Fibroblast of lung (primary cell): ENCODE results near the gene CFAP46. TPM values are rescaled to one million over a fixed set of nuclear protein-coding genes. Genes with fewer than 3 reads are reported as not detected.

Experiments used
- DNase-seq, 2 donors: peaks; one replicate each; pipeline versions ENCODE4 v3.0.0 to v3.0.0-alpha.2; 2010; ENCODE audit warnings: low read depth in 2 of 2
- H2AFZ ChIP-seq: 2 replicates; pipeline ENCODE4 v1.5.1; 2012; ENCODE audit warnings: low read length, control low read depth, inconsistent platforms
- H3K27ac ChIP-seq: 2 replicates; pipeline ENCODE4 v1.5.1; 2011; ENCODE audit warnings: low read length, control low read depth; ENCODE audit not compliant: insufficient read depth
- H3K27me3 ChIP-seq: 2 replicates; pipeline ENCODE4 v1.5.1; 2011; ENCODE audit warnings: mild to moderate bottlenecking, low read length; ENCODE audit not compliant: control insufficient read depth, insufficient read depth
- H3K36me3 ChIP-seq: 2 replicates; pipeline ENCODE4 v1.5.1; 2011; ENCODE audit warnings: low read length; ENCODE audit not compliant: control insufficient read depth, insufficient read depth
- H3K4me1 ChIP-seq: 2 replicates; pipeline ENCODE4 v1.5.1; 2011; ENCODE audit warnings: low read length; ENCODE audit not compliant: control insufficient read depth, insufficient read depth; ENCODE audit errors: extremely low read depth
- H3K4me2 ChIP-seq: 2 replicates; pipeline ENCODE4 v1.5.1; 2011; ENCODE audit warnings: low read length, control low read depth; ENCODE audit not compliant: insufficient read depth; ENCODE audit errors: extremely low read depth
- H3K4me3 ChIP-seq, 4 experiments: fragments of 200-600 bp in 1 of 4; sonication (generic) in 1 of 4; replicated peaks in 1 of 4; 2 replicates each; pipeline ENCODE4 v1.5.1; 2011 to 2016; ENCODE audit warnings: low read length in 4 of 4, low read depth in 3 of 4, mild to moderate bottlenecking in 3 of 4, control low read depth in 2 of 4, inconsistent platforms in 1 of 4, mixed read lengths in 1 of 4; ENCODE audit not compliant: insufficient read depth in 1 of 4; ENCODE audit errors: control extremely low read depth in 1 of 4
- H3K79me2 ChIP-seq: 2 replicates; pipeline ENCODE4 v1.5.1; 2012; ENCODE audit warnings: mild to moderate bottlenecking, low read length, inconsistent platforms; ENCODE audit not compliant: control insufficient read depth, insufficient read depth
- H3K9ac ChIP-seq: 2 replicates; pipeline ENCODE4 v1.5.1; 2011; ENCODE audit warnings: mild to moderate bottlenecking, low read length, control low read depth; ENCODE audit not compliant: insufficient read depth
- H3K9me3 ChIP-seq: 2 replicates; pipeline ENCODE4 v1.5.1; 2012; ENCODE audit warnings: low read depth, low read length; ENCODE audit not compliant: control insufficient read depth, insufficient read depth
- H4K20me1 ChIP-seq: 2 replicates; pipeline ENCODE4 v1.5.1; 2011; ENCODE audit warnings: low read length; ENCODE audit not compliant: control insufficient read depth, insufficient read depth; ENCODE audit errors: extremely low read depth
- EZH2 ChIP-seq: IDR thresholded peaks from 2 replicates; pipeline ENCODE4 v1.5.1; 2012; ENCODE audit warnings: low read length, control low read depth, mild to moderate bottlenecking; ENCODE audit errors: missing control alignments
- polyA plus RNA-seq, 2 donors: library from polyadenylated mRNA; depleted of rRNA in 1 of 2; stranded (reverse) in 1 of 2; unstranded in 1 of 2; fragments of >200 nt; gene quantifications; 2 replicates each; pipeline ENCODE4 v1.2.1, GENCODE V29; 2011 to 2012; ENCODE audit warnings: missing spikeins in 1 of 2
- total RNA-seq: library from RNA; depleted of rRNA; stranded (reverse); fragments of >200 nt; gene quantifications from 2 replicates; pipeline ENCODE4 v1.2.1, GENCODE V29; 2014
- TF ChIP-seq, protein P1 (sequence below), 2 donors: IDR thresholded peaks in 1 of 2; conservative IDR thresholded peaks in 1 of 2; 1 replicate in 1 of 2; 2 replicates in 1 of 2; pipeline ENCODE4 v1.5.1; 2011 to 2012; ENCODE audit warnings: low read length in 2 of 2, control low read depth in 1 of 2, inconsistent platforms in 1 of 2, low read depth in 1 of 2, mild to moderate bottlenecking in 1 of 2

The CFAP46 gene
- total and polyA plus RNA-seq, 2 donors (not counting 1 experiment from before 2014, with no cell fraction given) = 0.25 to 0.66 TPM

DNA sequence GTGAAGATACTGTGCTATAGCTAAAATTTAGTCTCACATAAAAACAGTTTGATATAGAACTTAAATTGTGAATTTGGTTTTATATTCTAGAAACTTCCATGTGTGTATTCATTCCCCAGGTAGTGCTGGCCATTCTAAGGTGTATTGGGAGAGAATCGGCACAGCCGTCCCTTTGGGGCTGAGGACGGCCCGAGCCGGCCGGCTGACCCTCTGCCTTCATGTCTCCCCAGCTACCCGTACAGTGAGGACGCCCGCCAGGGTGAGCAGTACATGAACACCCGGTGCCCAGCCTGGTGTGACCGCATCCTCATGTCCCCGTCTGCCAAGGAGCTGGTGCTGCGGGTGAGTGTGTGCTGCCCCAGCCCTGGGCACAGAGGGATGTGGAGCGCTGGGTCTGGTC, 164.9 kb downstream of the CFAP46 start:
- Histone ChIP-seq H3K4me2 (no peak overlapping the region), H4K20me1 (no peaks in the 10 kb centered on the region), H3K27me3 (no peaks in the 10 kb centered on the region), H3K9ac (no peak overlapping the region), H3K4me1 (no peaks in the 10 kb centered on the region), H3K36me3 (no peaks in the 10 kb centered on the region), H3K79me2 (no peaks in the 10 kb centered on the region), H2AFZ (no peak overlapping the region), H3K9me3 (no peaks in the 10 kb centered on the region), H3K27ac (no peak overlapping the region), H3K4me3 (no peak overlapping the region)
- no peak for DNase-seq
- no peak for TF ChIP-seq EZH2
- TF ChIP-seq, protein P1, sequence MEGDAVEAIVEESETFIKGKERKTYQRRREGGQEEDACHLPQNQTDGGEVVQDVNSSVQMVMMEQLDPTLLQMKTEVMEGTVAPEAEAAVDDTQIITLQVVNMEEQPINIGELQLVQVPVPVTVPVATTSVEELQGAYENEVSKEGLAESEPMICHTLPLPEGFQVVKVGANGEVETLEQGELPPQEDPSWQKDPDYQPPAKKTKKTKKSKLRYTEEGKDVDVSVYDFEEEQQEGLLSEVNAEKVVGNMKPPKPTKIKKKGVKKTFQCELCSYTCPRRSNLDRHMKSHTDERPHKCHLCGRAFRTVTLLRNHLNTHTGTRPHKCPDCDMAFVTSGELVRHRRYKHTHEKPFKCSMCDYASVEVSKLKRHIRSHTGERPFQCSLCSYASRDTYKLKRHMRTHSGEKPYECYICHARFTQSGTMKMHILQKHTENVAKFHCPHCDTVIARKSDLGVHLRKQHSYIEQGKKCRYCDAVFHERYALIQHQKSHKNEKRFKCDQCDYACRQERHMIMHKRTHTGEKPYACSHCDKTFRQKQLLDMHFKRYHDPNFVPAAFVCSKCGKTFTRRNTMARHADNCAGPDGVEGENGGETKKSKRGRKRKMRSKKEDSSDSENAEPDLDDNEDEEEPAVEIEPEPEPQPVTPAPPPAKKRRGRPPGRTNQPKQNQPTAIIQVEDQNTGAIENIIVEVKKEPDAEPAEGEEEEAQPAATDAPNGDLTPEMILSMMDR (conservative IDR thresholded peaks at IDR 0.05 in 1 of 2, IDR thresholded peaks at IDR 0.05 in 1 of 2; ENCODE audit: low read depth in 1 of 2, low read length in 2 of 2) = no peak

DNA sequence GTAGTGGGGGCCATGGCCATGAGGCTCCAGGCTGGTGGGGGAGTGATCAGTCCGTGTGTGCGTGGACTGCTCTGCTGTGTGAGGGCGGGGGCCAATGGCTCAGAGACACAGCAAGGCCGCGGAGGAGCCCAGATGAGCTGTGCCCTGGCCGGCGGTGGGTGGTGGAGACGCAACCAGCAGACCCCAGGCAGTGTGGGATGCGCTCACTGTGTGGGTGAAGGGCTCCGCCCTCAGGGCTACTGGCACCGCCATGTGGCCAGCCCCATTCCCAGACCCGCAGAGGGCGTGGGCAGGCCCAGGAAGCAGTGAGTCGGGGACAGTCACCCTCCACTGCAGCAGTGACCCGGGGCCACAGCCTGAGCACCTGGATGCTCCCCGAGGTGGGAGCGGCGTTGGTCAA, 165.5 kb downstream of the CFAP46 start:
- Histone ChIP-seq H3K9me3 (no peaks in the 10 kb centered on the region), H3K79me2 (no peaks in the 10 kb centered on the region), H3K4me1 (no peaks in the 10 kb centered on the region), H3K4me2 (no peak overlapping the region), H4K20me1 (no peaks in the 10 kb centered on the region), H3K27ac (no peak overlapping the region), H3K9ac (no peak overlapping the region), H2AFZ (no peak overlapping the region), H3K36me3 (no peaks in the 10 kb centered on the region), H3K27me3 (no peaks in the 10 kb centered on the region), H3K4me3 (no peak overlapping the region)
- TF ChIP-seq EZH2 = no peak
- TF ChIP-seq, protein P1 (conservative IDR thresholded peaks at IDR 0.05 in 1 of 2, IDR thresholded peaks at IDR 0.05 in 1 of 2; ENCODE audit: low read depth in 1 of 2, low read length in 2 of 2) = no peak
- no peak for DNase-seq

DNA sequence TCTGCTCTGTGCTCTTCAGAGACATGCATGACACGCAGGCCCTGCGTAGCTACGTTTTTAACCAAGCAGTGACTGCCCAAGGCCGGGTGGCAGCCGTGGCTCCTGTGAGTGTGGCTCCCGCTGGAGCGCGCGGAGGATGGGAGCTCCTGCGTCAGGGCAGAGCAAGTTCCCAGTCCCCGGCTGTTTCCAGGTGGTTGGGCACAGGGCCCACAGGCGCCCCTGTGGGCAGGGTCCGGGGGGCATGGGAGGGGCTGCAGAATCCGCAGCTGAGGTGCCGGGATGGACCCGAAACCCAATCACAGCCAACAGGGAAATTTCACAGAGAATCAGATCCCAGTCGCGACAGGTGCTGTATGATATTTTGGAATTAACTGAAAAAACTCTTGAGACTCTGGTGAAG, 166.2 kb downstream of the CFAP46 start:
- DNase-seq = no peak
- no peak overlapping the region for H3K9ac ChIP-seq
- no peaks in the 10 kb centered on the region for H3K36me3 ChIP-seq
- H3K27me3 ChIP-seq = no peaks in the 10 kb centered on the region
- H3K27ac ChIP-seq = no peak overlapping the region
- H3K9me3 ChIP-seq = no peaks in the 10 kb centered on the region
- H3K4me1 ChIP-seq = no peaks in the 10 kb centered on the region
- H3K4me3 ChIP-seq = no peak overlapping the region
- no peaks in the 10 kb centered on the region for H4K20me1 ChIP-seq
- no peaks in the 10 kb centered on the region for H3K79me2 ChIP-seq
- TF ChIP-seq, protein P1 (conservative IDR thresholded peaks at IDR 0.05 in 1 of 2, IDR thresholded peaks at IDR 0.05 in 1 of 2; ENCODE audit: low read depth in 1 of 2, low read length in 2 of 2) = no peak
- no peak for TF ChIP-seq EZH2
- no peak overlapping the region for H2AFZ ChIP-seq
- H3K4me2 ChIP-seq = no peak overlapping the region
